Transverse colon (tissue), 4 donors: ENCODE measurements around the gene SOX5. TPM values are rescaled to one million over a fixed set of nuclear protein-coding genes. Genes with fewer than 3 reads are reported as not detected.

Source experiments
- DNase-seq: peaks from one replicate; pipeline ENCODE4 v3.0.0-alpha.2; 2019
- H3K27ac ChIP-seq, 4 donors: fragments of 200-600 bp; sonication (generic); 2 replicates each; pipeline ENCODE4 v1.5.1; 2016 to 2018; ENCODE audit warnings: inconsistent platforms in 4 of 4
- H3K27me3 ChIP-seq: fragments of 200-600 bp; sonication (generic); 2 replicates; pipeline ENCODE4 v1.5.1; 2017; ENCODE audit warnings: inconsistent platforms
- H3K36me3 ChIP-seq, 4 donors: fragments of 200-600 bp; sonication (generic); 2 replicates each; pipeline ENCODE4 v1.5.1; 2017 to 2019; ENCODE audit warnings: inconsistent platforms in 4 of 4
- H3K4me1 ChIP-seq, 4 donors: fragments of 200-600 bp; sonication (generic); 2 replicates each; pipeline ENCODE4 v1.5.1; 2017 to 2020; ENCODE audit warnings: inconsistent platforms in 4 of 4
- H3K4me3 ChIP-seq, 4 donors: fragments of 200-600 bp; sonication (generic); 1 replicate in 1 of 4; 2 replicates in 3 of 4; pipeline versions ENCODE4 v1.5.1 to v1.6.1; 2017 to 2019; ENCODE audit warnings: inconsistent platforms in 4 of 4
- H3K9me3 ChIP-seq, 2 donors: fragments of 200-600 bp; sonication (generic); 2 replicates each; pipeline ENCODE4 v1.5.1; 2017 to 2019; ENCODE audit warnings: inconsistent platforms in 2 of 2
- CTCF ChIP-seq, 5 experiments: fragments of 200-600 bp in 3 of 5; fragments of 450-650 bp in 2 of 5; sonication (generic) in 3 of 5; IDR thresholded peaks; 1 replicate in 2 of 5; 2 replicates in 3 of 5; pipeline ENCODE4 v1.5.1; 2016 to 2017; ENCODE audit warnings: antibody characterized with exemption in 5 of 5, inconsistent platforms in 3 of 5, mild to moderate bottlenecking in 2 of 5, moderate library complexity in 1 of 5
- EP300 ChIP-seq: sonication (generic); formaldehyde crosslinking; IDR thresholded peaks from one replicate; pipeline ENCODE4 v1.6.1; 2017; ENCODE audit warnings: antibody characterized with exemption, low read depth
- POLR2A ChIP-seq: fragments of 450-650 bp; IDR thresholded peaks from one replicate; pipeline ENCODE4 v1.6.1; 2016; ENCODE audit warnings: antibody characterized with exemption, mild to moderate bottlenecking, moderate library complexity
- POLR2AphosphoS5 ChIP-seq, 3 donors: sonication (generic); formaldehyde crosslinking; IDR thresholded peaks; one replicate each; pipeline ENCODE4 v1.6.1; 2016; ENCODE audit warnings: antibody characterized with exemption in 3 of 3
- WGBS, 2 donors: methylation state at CpG; one replicate each; pipeline ENCODE4 v1.1.5; 2018; ENCODE audit warnings: low coverage in 1 of 2; 5-methylcytosine and 5-hydroxymethylcytosine counted together
- in situ Hi-C, 4 donors: fragments of 200-750 bp; cut with MboI; loops; one replicate each; pipeline versions ENCODE4 v1.15.0 to v1.15.1; 2017; ENCODE audit warnings: low sequenced_read_pairs in 3 of 4, low pct_ligation_motif_present in 1 of 4, low pct_unique_long_range_greater_than_20kb in 1 of 4
- intact Hi-C: fragments of 100-400 bp; cut with DNase I; formaldehyde crosslinking; loops from one replicate; pipeline ENCODE4 v1.15.1; 2023; ENCODE audit warnings: low total_unique reads
- total RNA-seq, 4 donors: library from RNA; depleted of rRNA; stranded (reverse); fragments of >200 nt; gene quantifications; one replicate each; pipeline ENCODE4 v1.1.0, GENCODE V29; 2016

Gene SOX5
- total RNA-seq, 4 donors from 2014 or later = 1.00 to 9.8 (median 3.2) TPM

GRCh38 chr12:23731493-23731892, 218.0 kb downstream of the SOX5 start:
- no peaks in the 10 kb centered on the region for H3K36me3 ChIP-seq
- no peaks in the 10 kb centered on the region for H3K27me3 ChIP-seq
- H3K9me3 ChIP-seq = no peaks in the 10 kb centered on the region
- no peak overlapping the region for H3K4me3 ChIP-seq
- in situ Hi-C loops = no loop called here
- intact Hi-C loops = no loop called here
- no peak overlapping the region for H3K27ac ChIP-seq
- no peak for DNase-seq
- no peak for TF ChIP-seq EP300
- TF ChIP-seq POLR2AphosphoS5 (IDR thresholded peaks at IDR 0.05) = no peak
- no peak for TF ChIP-seq CTCF (IDR thresholded peaks at IDR 0.05)
- TF ChIP-seq POLR2A = no peak
- no peaks in the 10 kb centered on the region for H3K4me1 ChIP-seq
- WGBS, 2 donors = 90 to 95% methylated on average over 4 of the region's 4 CpGs

GRCh38 chr12:23731035-23731434, 218.4 kb downstream of the SOX5 start:
- no peak for TF ChIP-seq CTCF (IDR thresholded peaks at IDR 0.05)
- no peak for TF ChIP-seq EP300
- no peak for TF ChIP-seq POLR2AphosphoS5 (IDR thresholded peaks at IDR 0.05)
- no peak for TF ChIP-seq POLR2A
- Histone ChIP-seq H3K4me3 (no peak overlapping the region), H3K4me1 (no peaks in the 10 kb centered on the region), H3K9me3 (no peaks in the 10 kb centered on the region), H3K36me3 (no peaks in the 10 kb centered on the region), H3K27me3 (no peaks in the 10 kb centered on the region), H3K27ac (no peak overlapping the region)
- intact Hi-C loops = no loop called here
- DNase-seq = no peak
- in situ Hi-C loops = no loop called here
- 91% methylated on average over 3 of the region's 3 CpGs; no CpG with 5 or more reads in 1 of the 2 donors for WGBS, 2 donors

DNA sequence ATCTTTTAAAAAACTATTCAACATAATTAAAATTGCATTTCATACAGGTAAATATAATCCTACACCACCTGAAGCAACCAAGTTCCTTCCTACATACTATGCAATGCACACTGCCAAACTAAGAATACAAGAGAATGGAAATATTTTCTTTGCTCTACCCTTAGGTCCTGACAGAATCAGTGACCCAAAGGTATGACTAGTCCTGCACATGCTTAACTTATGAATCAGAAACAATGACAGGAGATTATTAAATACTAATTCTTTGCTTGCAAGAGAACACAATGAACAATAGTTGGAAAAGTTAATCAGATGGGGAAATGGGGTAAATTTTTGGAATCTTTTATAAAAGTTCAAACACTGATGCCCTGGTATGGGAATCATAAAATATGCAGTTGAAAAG, 220.1 kb downstream of the SOX5 start:
- H3K36me3 ChIP-seq = no peaks in the 10 kb centered on the region
- H3K9me3 ChIP-seq = no peaks in the 10 kb centered on the region
- intact Hi-C loops (no loop called here), in situ Hi-C loops (no loop called here)
- TF ChIP-seq EP300 (no peak), POLR2AphosphoS5 (IDR thresholded peaks at IDR 0.05) (no peak), CTCF (IDR thresholded peaks at IDR 0.05) (no peak), POLR2A (no peak)
- no peak overlapping the region for H3K4me3 ChIP-seq
- H3K27ac ChIP-seq = no peak overlapping the region
- DNase-seq = no peak
- H3K4me1 ChIP-seq = no peaks in the 10 kb centered on the region
- no peaks in the 10 kb centered on the region for H3K27me3 ChIP-seq

DNA sequence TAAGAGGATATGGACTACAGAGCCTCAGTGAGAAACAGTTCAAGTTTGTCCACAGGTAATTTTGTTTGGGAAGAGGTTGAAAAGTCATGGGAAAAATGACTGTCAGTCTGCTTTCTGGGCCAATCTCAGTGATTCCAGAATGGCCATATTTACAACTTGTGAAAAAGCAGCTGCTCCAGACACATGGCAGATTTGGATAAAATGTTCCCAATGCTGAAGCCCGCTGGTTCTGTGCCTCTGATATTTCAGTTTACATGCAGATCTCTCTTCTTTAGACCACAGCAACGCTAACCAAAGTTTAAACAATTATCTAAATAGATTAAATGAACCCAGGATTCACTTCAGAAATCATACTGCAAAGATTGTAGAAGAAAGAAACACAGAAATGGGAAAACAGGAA, 222.8 kb downstream of the SOX5 start:
- TF ChIP-seq POLR2A (no peak), POLR2AphosphoS5 (IDR thresholded peaks at IDR 0.05) (no peak), CTCF (IDR thresholded peaks at IDR 0.05) (no peak), EP300 (no peak)
- WGBS, 2 donors = 60 to 79% methylated on average over 2 of the region's 2 CpGs
- Histone ChIP-seq H3K9me3 (no peaks in the 10 kb centered on the region), H3K4me1 (no peaks in the 10 kb centered on the region), H3K4me3 (no peak overlapping the region), H3K27me3 (no peaks in the 10 kb centered on the region), H3K27ac (no peak overlapping the region), H3K36me3 (no peaks in the 10 kb centered on the region)
- intact Hi-C loops = no loop called here
- in situ Hi-C loops = no loop called here
- no peak for DNase-seq
